Kidney capillary endothelial cell (primary cell): ENCODE measurements around the gene FMN1.
A peak's percentile ranks its signal among the peaks of the same experiment; 100 is the strongest.

Experiments
- DNase-seq: peaks from one replicate; pipeline ENCODE4 v3.0.0-alpha.2; 2018; ENCODE audit warnings: low spot score

Gene FMN1

DNA sequence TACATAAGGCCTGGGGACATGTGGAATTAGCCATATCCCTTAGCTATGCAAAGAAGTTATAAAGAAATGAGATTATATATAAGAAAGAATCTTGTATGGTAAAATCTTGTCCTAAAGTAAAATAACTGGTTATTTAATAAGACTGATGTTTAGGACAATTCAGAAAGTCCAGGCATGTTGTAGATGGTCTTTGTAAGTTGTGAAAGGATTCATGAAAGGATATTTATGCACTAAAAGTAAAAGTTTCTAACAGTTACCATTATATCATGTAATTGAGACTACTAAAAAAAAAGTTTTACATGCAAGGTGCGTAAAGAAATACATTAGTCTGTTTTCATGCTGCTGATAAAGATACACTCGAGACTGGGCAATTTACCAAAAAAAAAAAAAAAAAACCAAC lies 146.3 kb downstream of the FMN1 start:
- DNase-seq: no peak

GRCh38 chr15:33047077-33047476 lies 147.4 kb downstream of the FMN1 start:
- DNase-seq: no peak

GRCh38 chr15:33046329-33046728 lies 148.2 kb downstream of the FMN1 start:
- no peak for DNase-seq

DNA sequence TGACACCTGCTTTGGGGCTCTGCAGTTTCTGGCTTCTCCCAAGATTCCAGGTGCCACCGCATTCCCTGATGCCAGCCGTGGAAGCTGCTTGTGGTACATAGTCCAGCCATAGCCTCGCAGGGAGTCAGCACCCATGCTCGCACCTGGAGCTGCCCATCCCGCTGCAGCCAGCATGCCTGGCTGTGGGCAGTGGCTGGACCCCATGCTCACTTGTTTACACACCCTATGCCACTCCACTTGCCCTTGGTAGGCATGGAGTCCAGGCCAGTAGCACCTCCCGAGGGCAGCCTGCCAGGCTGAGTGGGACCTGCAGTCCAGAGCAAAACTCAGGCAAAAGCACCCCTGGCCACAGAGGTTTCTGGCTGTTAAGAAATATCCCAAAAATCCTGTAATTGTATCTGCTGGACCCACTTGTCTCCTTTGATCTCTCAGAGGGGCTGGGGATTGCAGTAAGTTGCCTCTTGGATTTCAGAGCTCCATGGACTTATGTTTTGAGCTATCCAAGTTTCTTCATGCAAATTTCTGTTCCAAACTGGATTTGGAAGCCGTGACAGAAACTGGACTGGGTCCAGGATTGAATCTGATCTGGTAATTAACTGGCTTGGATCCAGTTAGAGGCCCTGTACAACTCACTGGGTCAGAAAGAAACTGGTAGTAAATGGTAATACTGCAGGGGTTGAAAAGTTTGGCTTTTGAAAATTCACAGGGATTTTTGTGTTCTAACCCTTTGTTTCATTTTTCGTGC lies 149.3 kb downstream of the FMN1 start:
- no peak for DNase-seq

- DNase-seq: no peak
Observed at GRCh38 chr15:33044598-33044997, 149.9 kb downstream of the FMN1 start.

- no peak for DNase-seq
Observed at GRCh38 chr15:33043636-33044035, 150.9 kb downstream of the FMN1 start.

GRCh38 chr15:33040496-33040895 lies 154.0 kb downstream of the FMN1 start:
- DNase-seq: no peak

DNA sequence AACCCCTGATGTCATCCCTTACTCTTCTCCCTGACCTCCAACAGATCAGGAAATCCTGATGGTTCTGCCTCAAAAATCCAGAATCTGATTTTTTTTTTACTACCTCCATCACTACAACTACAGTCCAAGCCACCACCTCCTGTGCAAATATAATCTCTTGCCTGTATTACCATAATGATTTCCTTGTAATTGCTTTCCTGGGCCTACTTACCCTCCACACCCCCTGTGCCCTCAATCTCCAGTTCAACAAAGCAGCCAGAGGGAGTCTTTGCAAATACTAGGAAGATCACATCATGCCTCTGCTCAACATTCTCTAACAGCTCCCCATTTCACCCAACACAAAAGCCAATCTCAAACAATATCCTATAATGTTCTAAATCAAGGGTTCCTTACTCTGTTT lies 159.9 kb downstream of the FMN1 start:
- no peak for DNase-seq

DNA sequence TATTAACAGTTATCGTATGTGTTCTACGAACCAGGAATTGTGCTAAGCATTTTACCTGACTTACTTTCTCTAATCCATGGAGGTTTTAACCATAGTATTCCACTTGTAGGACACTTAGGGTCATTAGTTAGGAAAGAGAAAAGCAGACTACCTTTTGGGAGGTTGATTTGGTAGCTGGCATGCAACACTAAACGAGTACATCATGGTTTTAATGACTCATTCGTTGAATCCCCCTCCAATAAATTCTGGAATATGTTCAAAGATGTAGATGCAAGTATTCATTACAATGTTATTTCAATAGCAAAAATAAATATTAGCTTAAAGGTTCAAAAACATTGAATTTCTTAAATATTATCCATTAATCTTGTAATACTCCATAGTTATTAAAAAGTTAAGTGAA lies 162.5 kb downstream of the FMN1 start:
- no peak for DNase-seq

DNA sequence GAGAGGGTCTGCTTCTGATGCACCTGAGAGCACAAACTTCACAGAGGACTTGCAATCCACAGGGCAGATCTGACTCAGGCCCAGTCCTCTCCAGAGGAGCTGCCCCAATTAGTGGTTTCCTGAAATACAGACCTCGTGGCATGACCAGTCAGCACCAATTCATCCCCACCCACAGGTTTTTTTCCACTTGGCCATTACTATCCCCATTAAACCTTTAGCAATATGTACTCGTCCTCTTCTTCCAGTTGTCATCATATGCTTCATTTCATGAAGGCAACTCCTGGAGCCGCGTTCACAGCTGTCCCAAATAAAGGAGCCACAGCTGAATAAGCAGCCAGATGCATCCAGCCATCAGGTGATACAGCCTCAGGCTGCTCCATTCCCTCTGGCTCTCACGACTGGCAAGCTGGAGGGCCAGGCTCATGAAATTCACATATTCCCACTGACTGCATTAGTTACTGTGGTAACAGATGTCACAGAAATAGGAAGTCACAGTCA lies 163.1 kb downstream of the FMN1 start:
- DNase-seq: no peak

- DNase-seq: no peak
Observed at GRCh38 chr15:33030315-33030714, 164.2 kb downstream of the FMN1 start.

GRCh38 chr15:33029109-33029652 lies 165.3 kb downstream of the FMN1 start:
- no peak for DNase-seq

DNA sequence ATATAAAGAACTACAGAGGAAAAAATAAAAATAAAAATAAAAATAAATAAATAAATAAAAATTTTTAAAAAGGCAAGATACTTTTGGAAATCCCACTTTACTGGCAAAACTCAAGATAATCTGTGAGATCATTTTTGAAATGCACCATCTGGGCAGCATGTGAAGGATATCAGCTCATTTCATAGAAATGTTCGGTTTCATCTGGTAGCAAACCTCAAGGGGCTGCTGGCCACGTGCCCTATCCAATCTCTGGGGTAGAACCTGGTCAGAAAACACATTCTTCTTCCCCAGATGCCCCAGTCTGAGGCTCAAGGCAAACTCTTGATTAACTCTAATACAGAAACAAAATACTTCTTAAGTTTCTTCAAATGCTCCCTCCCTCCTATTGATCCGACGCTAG lies 166.0 kb downstream of the FMN1 start:
- no peak for DNase-seq

GRCh38 chr15:33027306-33028035 lies 167.0 kb downstream of the FMN1 start:
- DNase-seq: no peak

DNA sequence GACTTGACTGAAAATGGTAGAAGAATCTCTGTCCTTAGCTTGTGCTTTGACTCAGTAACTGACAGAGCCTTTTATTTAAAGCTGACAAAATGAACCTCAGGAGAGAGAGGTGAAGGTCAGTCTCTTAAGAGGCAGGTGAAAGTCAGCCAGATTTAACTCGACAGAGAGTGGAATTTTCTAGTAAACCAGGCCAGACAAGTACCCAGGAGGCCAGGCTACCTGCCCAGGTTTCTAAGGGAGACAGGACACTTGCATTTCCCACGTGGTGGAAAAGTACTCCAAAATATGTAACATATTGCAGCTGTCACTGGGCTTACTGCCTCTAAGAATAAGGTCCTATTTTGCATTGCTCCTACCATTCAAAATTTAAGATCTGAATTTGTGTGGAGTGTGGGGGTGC lies 167.9 kb downstream of the FMN1 start:
- no peak for DNase-seq

DNA sequence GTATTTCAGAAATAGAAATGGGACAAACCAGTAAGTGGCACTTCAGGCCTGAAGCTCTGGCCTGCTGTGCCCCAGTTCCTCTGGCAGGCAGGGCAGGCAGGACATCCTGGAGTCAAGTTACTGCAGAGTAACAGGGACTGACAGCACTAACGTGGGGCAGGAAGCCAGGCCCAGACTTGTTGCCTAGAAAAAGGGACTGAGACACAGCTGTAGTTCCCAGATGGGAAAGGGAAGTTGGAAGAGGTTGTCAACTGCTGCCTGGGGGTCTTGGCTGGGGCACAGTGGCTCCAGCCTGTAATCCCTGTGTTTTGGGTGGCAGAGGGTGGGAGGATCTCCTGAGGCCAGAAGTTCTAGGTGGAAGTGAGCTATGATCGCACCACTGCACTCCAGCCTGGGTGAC lies 171.9 kb downstream of the FMN1 start:
- peak; percentile 64 for DNase-seq

DNA sequence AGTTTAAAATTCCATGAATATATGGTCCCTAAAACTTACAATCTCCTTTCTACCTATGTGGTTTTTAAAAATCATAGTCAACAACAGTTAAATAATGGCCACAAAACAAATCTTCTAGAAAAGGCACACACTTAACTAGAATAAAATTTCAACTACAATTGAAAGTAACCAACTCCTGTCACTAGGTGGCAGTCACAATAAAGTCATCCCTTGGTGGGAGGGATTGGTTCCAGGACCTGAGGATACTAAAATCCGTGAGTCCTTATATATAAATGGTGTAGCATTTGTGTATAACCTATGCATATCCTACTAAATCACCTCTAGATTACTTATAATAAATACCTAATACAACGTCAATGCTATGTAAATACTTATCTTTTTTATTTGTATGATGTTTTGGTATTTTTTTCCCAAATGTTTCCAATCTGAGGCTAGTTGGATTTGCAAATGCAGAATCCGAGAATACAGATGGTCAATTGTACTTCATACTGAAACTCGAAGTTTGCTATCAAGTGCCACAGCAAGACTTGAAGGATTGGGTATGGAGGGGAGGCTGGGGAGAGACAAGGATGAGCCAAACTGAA lies 172.6 kb downstream of the FMN1 start:
- peak; percentile 53 for DNase-seq

- DNase-seq: no peak
Observed at GRCh38 chr15:33019354-33019981, 175.0 kb downstream of the FMN1 start.

GRCh38 chr15:33016405-33017024 lies 178.0 kb downstream of the FMN1 start:
- DNase-seq: no peak

- DNase-seq: no peak
Observed at GRCh38 chr15:33014586-33014985, 179.9 kb downstream of the FMN1 start.

DNA sequence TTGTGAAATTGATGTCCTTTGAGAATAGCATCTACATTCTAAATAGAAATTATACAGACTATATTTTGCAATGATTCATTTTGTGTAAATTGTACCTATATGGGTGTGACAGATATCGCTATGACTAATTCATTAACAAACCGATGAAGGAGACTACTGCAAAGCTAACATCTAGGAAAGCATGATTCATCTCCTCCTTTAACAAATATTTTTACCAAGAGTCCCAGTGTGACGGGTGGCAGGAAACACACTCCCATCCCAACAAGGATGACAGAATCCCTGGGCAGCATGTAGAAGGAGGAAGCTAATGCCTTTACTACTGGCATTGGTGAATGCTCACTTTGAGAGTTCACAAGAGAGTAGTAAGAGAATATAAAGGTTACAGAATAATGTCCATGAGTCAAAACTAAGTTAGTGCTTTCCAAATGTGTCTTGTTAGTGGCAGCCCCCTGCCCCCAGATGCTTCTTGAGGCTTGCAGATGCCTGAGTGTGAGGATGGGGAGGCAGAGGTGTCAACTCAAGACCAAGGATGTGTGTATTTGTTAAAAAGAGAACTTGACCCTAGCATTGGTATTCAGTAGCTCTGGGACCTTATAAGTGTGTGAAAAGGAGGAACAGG lies 180.6 kb downstream of the FMN1 start:
- DNase-seq: peak; percentile 83
